Measurements from ENCODE around the gene CCDC200.
"Not testable (repeated sequence)": the region's sequence is repeated elsewhere in the genome, so short reads cannot be mapped to it uniquely, and the experiment has no call there.

Gene CCDC200

GRCh38 chr17:43228020-43228782 lies at the start of gene CCDC200:
Gene CCDC200 (minus strand): TSS chr17:43228623. CDS start chr17:43228554, 69 bp downstream.
- DNase-seq (ENCODE audit: low read depth, low spot score): not testable (repeated sequence)

DNA sequence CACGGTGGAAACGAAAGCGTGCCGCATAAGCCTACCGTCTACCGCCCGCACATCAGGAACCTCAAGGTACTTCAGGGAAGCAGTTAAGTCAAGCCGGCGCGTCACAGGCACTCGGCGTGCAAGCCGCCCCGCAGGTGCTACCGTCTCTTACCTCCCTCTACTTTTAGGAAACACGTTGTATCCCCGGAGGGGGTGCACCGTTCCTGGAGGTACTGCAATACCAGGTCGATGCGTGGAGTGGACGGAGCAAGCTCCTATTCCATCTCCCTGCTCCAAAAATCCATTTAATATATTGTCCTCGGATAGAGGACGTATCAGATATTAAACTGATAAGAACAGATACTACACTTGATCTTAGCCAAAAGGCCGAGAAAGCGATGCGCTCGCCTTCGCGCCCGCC lies 44.5 kb upstream of the CCDC200 start:
- DNase-seq (ENCODE audit: low read depth, low spot score): not testable (repeated sequence)

- DNase-seq (ENCODE audit: low read depth, low spot score): not testable (repeated sequence)
These were observed 44.1 kb upstream of the CCDC200 start for GRCh38 chr17:43272483-43272882.

DNA sequence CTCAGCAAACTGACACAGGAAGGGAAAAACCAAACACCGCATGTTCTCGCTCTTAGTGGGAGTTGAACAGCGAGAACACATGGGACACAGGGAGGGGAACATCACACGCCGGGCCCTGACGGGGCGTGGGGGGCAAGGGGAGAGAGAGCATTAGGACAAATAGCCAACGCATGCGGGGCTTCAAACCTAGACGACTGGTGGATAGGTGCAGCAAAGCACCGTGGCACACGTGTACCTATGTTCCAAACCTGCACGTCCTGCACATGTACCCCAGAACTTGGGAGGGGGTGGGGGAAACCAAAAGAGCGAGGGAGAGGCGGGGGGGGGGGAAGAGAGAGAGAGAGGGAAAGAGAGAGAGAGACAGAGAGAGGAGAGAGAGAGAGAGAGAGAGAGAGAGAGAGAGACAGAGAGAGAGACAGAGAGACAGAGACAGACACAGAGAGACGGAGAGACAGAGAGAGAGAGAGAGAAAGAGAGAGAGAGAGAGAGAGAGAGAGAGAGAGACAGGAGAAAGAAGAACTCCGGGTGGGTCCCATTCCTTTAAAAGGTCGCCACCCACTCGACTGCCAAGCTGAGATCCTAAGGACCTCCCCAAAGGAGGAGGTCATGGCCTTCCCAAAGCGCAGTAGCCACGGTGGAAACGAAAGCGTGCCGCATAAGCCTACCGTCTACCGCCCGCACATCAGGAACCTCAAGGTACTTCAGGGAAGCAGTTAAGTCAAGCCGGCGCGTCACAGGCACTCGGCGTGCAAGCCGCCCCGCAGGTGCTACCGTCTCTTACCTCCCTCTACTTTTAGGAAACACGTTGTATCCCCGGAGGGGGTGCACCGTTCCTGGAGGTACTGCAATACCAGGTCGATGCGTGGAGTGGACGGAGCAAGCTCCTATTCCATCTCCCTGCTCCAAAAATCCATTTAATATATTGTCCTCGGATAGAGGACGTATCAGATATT lies 42.4 kb upstream of the CCDC200 start:
- not testable (repeated sequence) for DNase-seq (ENCODE audit: low read depth, low spot score)

DNA sequence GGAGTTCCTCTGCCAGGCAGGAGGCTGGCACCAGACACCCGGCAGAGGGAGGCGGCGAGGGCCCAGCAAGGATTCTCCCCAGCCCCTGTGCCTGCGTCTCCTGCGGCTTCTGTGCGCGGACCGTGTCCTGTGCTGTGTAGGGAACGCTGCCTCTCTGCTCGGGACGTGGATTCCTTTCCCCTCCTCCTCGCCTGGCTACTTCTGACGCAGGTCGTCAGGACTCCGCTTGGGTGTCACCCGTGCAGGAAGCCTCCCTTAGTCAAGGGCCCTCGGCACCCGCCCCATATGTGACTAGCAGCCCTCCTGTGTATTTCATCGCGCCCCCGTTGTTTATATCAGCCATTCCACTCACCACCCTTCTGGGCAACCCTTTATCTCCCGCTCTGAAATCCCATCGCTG lies 18.0 kb upstream of the CCDC200 start:
- DNase-seq (ENCODE audit: low read depth, low spot score): not testable (repeated sequence)

DNA sequence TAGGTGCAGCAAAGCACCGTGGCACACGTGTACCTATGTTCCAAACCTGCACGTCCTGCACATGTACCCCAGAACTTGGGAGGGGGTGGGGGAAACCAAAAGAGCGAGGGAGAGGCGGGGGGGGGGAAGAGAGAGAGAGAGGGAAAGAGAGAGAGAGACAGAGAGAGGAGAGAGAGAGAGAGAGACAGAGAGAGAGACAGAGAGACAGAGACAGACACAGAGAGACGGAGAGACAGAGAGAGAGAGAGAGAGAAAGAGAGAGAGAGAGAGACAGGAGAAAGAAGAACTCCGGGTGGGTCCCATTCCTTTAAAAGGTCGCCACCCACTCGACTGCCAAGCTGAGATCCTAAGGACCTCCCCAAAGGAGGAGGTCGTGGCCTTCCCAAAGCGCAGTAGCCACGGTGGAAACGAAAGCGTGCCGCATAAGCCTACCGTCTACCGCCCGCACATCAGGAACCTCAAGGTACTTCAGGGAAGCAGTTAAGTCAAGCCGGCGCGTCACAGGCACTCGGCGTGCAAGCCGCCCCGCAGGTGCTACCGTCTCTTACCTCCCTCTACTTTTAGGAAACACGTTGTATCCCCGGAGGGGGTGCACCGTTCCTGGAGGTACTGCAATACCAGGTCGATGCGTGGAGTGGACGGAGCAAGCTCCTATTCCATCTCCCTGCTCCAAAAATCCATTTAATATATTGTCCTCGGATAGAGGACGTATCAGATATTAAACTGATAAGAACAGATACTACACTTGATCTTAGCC lies 12.4 kb upstream of the CCDC200 start:
- DNase-seq (ENCODE audit: low read depth, low spot score): not testable (repeated sequence)

DNA sequence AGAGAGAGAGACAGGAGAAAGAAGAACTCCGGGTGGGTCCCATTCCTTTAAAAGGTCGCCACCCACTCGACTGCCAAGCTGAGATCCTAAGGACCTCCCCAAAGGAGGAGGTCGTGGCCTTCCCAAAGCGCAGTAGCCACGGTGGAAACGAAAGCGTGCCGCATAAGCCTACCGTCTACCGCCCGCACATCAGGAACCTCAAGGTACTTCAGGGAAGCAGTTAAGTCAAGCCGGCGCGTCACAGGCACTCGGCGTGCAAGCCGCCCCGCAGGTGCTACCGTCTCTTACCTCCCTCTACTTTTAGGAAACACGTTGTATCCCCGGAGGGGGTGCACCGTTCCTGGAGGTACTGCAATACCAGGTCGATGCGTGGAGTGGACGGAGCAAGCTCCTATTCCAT lies 11.2 kb upstream of the CCDC200 start:
- not testable (repeated sequence) for DNase-seq (ENCODE audit: low read depth, low spot score)

DNA sequence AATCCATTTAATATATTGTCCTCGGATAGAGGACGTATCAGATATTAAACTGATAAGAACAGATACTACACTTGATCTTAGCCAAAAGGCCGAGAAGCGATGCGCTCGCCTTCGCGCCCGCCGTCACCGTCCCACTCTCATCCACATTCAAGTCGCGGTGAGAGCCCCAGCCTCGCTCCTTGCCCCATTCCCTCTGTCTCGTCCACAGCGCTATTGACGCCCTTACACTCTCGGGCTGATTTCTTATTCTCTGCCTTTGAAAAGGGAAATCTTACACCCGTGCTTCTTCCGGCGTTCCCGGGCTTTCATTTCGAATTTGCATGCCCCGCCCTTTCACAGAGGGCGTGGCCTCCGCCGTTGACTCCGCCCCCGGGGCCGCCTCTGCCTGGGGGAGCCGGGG lies 5.5 kb upstream of the CCDC200 start, which contains the start of gene RNU2-1:
Gene RNU2-1, minus strand, starts transcription at position 101 of the 400 bp plus-strand sequence.
- DNase-seq (ENCODE audit: low read depth, low spot score): not testable (repeated sequence)

DNA sequence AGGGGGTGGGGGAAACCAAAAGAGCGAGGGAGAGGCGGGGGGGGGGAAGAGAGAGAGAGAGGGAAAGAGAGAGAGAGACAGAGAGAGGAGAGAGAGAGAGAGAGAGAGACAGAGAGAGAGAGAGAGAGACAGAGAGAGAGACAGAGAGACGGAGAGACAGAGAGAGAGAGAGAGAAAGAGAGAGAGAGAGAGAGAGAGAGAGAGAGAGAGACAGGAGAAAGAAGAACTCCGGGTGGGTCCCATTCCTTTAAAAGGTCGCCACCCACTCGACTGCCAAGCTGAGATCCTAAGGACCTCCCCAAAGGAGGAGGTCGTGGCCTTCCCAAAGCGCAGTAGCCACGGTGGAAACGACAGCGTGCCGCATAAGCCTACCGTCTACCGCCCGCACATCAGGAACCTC lies 4.8 kb upstream of the CCDC200 start:
- DNase-seq (ENCODE audit: low read depth, low spot score): not testable (repeated sequence)

DNA sequence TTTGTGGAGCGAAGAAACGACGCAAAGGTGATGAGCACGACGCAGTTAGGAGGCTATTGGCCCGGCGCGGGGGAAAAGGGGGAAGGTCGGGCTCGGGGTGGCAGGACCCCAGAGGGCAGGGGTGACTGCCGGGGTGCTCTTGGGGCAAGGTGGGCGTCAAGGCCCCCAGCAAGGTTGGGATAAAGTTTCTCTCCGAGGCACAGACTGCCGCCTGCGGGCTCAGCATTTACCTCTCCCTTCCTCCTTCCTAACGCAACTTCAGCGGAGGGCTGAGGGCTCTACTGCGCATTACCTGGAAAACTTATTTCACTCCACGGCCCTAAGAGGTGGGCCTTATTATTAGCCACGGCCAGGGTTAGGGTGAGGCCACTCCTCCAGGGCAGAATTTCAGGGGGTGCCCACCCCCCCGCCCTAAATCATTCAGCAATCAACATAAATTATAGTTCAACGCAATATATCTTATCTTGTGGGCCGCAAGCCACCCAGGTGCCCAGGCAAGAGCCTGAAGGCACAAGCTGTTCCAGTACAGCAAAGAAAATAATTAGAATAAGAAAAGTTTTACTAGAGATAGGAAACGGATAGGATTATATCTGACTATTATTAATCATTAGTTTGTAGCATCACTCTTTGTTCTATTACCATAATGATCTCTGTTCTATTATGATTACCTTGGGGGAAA lies 3.7 kb upstream of the CCDC200 start:
- not testable (repeated sequence) for DNase-seq (ENCODE audit: low read depth, low spot score)

DNA sequence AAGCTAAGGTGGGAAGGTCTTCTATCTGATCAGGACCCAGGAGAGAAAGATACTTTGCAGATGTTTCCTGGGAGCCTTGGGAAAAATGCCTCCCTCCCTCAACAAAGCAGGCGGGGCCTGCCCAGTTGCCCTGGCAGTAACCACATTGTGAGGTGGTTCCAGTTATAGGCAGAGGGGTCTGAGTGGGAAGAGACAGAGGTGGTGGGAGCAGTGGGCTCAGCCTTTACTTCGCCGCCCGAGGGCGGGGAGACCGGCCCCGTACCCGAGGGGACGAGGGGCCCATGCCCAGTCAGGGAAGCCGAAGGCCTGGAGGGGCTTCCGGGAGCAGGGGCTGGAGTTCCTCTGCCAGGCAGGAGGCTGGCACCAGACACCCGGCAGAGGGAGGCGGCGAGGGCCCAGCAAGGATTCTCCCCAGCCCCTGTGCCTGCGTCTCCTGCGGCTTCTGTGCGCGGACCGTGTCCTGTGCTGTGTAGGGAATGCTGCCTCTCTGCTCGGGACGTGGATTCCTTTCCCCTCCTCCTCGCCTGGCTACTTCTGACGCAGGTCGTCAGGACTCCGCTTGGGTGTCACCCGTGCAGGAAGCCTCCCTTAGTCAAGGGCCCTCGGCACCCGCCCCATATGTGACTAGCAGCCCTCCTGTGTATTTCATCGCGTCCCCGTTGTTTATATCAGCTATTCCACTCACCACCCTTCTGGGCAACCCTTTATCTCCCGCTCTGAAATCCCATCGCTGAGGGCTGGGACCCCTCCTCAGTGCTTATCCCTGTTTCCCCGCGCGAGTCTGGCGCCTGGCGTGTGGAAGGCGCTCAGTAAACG lies 3.0 kb upstream of the CCDC200 start:
- DNase-seq (ENCODE audit: low read depth, low spot score): not testable (repeated sequence)

DNA sequence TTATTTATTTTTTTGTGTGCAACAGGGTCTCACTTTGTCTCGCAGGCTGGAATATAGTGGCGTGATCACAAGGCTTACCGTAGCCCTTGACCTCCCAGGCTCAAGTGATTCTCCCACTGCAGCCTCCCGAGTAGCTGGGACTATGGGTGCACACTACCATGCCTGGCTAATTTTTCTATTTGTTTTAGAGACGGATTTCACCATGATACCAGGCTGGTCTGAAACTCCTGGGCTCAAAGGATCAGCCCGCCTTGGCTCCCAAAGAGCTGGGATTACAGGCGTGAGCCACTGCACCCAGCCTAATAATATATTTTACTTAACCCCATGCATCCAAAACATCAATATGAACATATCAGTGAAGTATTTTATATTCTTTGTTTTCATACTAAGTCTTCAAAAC lies 2.0 kb downstream of the CCDC200 start:
- no peak for DNase-seq (ENCODE audit: low read depth, low spot score)

GRCh38 chr17:43224146-43224705 lies 4.2 kb downstream of the CCDC200 start:
- DNase-seq (ENCODE audit: low read depth, low spot score): no peak

DNA sequence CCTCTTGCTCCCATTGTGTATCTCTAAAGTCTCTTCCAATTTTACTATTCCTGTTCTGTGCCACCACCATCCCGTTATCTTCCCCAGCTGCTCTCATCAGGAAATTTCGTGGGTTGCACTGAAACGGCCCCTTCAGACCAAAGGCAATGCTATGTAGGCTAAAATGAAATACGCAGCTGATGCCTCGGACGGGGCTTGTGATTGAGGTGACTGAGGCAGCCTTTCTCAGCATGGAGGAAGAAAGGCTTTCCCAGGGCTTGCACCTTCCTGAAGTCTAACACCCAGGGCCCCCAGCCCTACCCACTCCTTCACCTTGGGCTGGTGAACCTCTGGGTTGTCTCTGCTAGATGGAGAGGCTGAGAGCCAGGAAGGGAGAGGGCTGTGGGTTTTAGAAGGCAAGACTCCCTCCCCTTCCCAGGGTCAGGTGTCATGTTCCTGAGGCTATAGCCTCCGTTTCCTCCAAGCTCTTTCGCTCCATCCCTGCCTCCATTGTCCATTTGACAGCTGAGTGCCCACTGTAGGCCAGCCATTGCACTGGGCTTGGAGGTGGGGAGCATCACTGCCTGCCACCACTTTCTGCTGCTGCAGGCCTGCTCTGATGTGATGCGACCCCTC lies 7.8 kb downstream of the CCDC200 start:
- DNase-seq (ENCODE audit: low read depth, low spot score): no peak

- DNase-seq (ENCODE audit: low read depth, low spot score): no peak
These were observed 8.6 kb downstream of the CCDC200 start for GRCh38 chr17:43219746-43220380.

GRCh38 chr17:43219001-43219400 lies 9.4 kb downstream of the CCDC200 start:
- DNase-seq (ENCODE audit: low read depth, low spot score): no peak

- DNase-seq (ENCODE audit: low read depth, low spot score): no peak
These were observed 10.8 kb downstream of the CCDC200 start for GRCh38 chr17:43217614-43218087.

DNA sequence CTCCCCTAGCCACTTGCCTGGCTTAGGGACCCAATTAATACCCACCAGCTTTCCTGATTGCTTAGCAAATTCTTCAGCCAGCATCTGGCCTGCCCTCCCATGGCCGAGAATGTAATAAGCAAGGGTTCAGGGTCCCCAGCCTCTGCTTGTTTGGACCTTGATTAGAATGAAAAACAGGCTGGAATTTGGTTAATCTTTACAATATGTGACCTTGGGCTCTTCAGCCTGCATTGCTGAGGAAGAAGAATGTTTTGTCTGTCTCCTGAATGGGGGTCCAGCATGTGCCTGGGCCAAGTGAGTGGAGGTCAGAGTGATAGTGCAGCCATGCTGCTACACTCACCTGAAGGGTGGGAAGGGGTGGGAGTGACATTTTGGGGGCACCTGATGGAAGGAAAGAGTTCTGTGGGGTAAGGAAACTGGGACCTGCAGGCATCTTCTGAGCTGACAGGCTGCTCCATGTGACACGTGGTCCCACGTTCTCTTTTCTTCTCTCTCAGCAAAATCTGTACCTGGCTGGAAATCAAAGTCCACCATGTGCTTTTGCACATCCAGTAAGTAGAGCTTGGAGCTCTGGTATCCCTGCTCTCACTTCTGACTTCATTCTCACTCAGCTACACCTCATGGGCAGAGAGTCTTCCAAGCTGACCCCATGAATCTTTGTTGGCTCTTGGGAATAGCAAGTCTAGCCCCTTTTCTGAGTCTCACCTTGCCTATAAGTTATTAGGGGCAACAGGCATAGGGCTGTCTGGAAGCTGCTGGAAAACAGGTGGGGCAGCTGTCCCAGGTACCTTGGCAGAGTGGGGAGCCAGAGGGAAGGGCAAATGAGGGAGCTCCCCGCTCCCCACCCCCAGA lies 11.4 kb downstream of the CCDC200 start:
- no peak for DNase-seq (ENCODE audit: low read depth, low spot score)

Measured in astrocyte of the hippocampus (primary cell).